ENCODE data around the gene PCDHB9.
"Not testable (repeated sequence)": the region's sequence is repeated elsewhere in the genome, so short reads cannot be mapped to it uniquely, and the experiment has no call there.

DNA sequence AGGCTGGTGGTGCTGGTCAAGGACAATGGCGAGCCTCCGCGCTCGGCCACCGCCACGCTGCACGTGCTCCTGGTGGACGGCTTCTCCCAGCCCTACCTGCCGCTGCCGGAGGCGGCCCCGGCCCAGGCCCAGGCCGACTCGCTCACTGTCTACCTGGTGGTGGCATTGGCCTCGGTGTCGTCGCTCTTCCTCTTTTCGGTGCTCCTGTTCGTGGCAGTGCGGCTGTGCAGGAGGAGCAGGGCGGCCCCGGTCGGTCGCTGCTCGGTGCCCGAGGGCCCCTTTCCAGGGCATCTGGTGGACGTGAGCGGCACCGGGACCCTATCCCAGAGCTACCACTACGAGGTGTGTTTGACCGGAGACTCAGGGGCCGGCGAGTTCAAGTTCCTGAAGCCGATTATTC, 49.6 kb upstream of the PCDHB9 start:
- not testable (repeated sequence) for TF ChIP-seq TAF1 (IDR thresholded peaks at IDR 0.05; ENCODE audit: borderline replicate concordance, low read depth, low read length); POLR2A (IDR thresholded peaks at IDR 0.05; ENCODE audit: low read depth, low read length)

Data from GM12892 (cell line).